ENCODE data around the gene REG1A.

Gene REG1A

GRCh38 chr2:79155826-79156476, 35.7 kb downstream of the REG1A start:
- TF ChIP-seq CTCF (IDR thresholded peaks at IDR 0.05) = no peak
- no peak overlapping the region for H3K4me3 ChIP-seq
- DNase-seq (ENCODE audit: low spot score) = no peak
- no peak overlapping the region for H3K27ac ChIP-seq

GRCh38 chr2:79159030-79159429, 38.7 kb downstream of the REG1A start:
- H3K27ac ChIP-seq = no peak overlapping the region
- H3K4me3 ChIP-seq = no peak overlapping the region
- no peak for DNase-seq (ENCODE audit: low spot score)
- no peak for TF ChIP-seq CTCF (IDR thresholded peaks at IDR 0.05)

- DNase-seq (ENCODE audit: low spot score) = no peak
- no peak within 1 kb of the TSS for H3K27ac ChIP-seq
- no peak for TF ChIP-seq CTCF (IDR thresholded peaks at IDR 0.05)
- no peak within 1 kb of the TSS for H3K4me3 ChIP-seq
Measured at GRCh38 chr2:79159653-79160052, 39.4 kb downstream of the REG1A start, which contains the start of gene REG3A. REG3A (minus strand) TSS chr2:79159753; CDS start chr2:79159405, 348 bp downstream.

- H3K4me3 ChIP-seq = no peak overlapping the region
- H3K27ac ChIP-seq = no peak overlapping the region
- no peak for TF ChIP-seq CTCF (IDR thresholded peaks at IDR 0.05)
- DNase-seq (ENCODE audit: low spot score) = no peak
Measured at GRCh38 chr2:79162132-79162531, 41.8 kb downstream of the REG1A start.

GRCh38 chr2:79162801-79163200, 42.5 kb downstream of the REG1A start:
- DNase-seq (ENCODE audit: low spot score) = no peak
- Histone ChIP-seq H3K4me3 (no peak overlapping the region), H3K27ac (no peak overlapping the region)
- TF ChIP-seq CTCF (IDR thresholded peaks at IDR 0.05) = no peak

GRCh38 chr2:79171348-79171958, 51.2 kb downstream of the REG1A start:
- TF ChIP-seq CTCF (IDR thresholded peaks at IDR 0.05) = no peak
- no peak for DNase-seq (ENCODE audit: low spot score)
- H3K27ac ChIP-seq = no peak overlapping the region
- H3K4me3 ChIP-seq = no peak overlapping the region
